HEK293 (cell line): Measurements from ENCODE around the gene CCDC178.

Source experiments
- CTCF ChIA-PET: fragments of 350-600 bp; formaldehyde crosslinking; extraction: SDS; loops from one replicate; lab custom pipeline; 2021; ENCODE audit warnings: antibody characterized with exemption; lab: Yijun Ruan, JAX
- POLR2A ChIA-PET: fragments of 300-600 bp; formaldehyde crosslinking; extraction: SDS; loops from one replicate; lab custom pipeline; 2020; ENCODE audit warnings: antibody characterized with exemption, inconsistent platforms; lab: Yijun Ruan, JAX
- H3K27ac ChIP-seq: fragments of 200-500 bp; sonication (Bioruptor generic); 2 replicates; pipeline ENCODE4 v1.5.1; 2014; ENCODE audit warnings: low read depth, low read length, control low read depth, inconsistent platforms; ENCODE audit errors: extremely low read depth
- H3K36me3 ChIP-seq, 2 experiments: fragments of 200-500 bp in 1 of 2; sonication (Bioruptor generic) in 1 of 2; 1 replicate in 1 of 2; 2 replicates in 1 of 2; pipeline ENCODE4 v1.5.1; 2014 to 2017; ENCODE audit warnings: inconsistent platforms in 2 of 2, low read length in 2 of 2; ENCODE audit not compliant: control insufficient read depth in 2 of 2, insufficient read depth in 1 of 2
- H3K4me1 ChIP-seq: fragments of 200-500 bp; sonication (Bioruptor generic); 2 replicates; pipeline ENCODE4 v1.5.1; 2014; ENCODE audit warnings: mild to moderate bottlenecking, low read length, inconsistent platforms; ENCODE audit not compliant: control insufficient read depth, insufficient read depth
- H3K4me3 ChIP-seq: 2 replicates; pipeline ENCODE4 v1.5.1; 2011; ENCODE audit warnings: low read depth, mild to moderate bottlenecking, control low read depth, low read length, moderate library complexity
- H3K9me3 ChIP-seq: fragments of 200-500 bp; sonication (Bioruptor generic); 2 replicates; pipeline ENCODE4 v1.5.1; 2014; ENCODE audit warnings: low read depth, low read length, inconsistent platforms; ENCODE audit not compliant: control insufficient read depth, insufficient read depth
- EGR2 ChIP-seq: fragments of 450-650 bp; formaldehyde crosslinking; IDR thresholded peaks from 2 replicates; pipeline ENCODE4 v1.5.1; 2016; ENCODE audit warnings: low read depth, missing biosample characterization, missing genetic modification characterization
- FEZF1 ChIP-seq: fragments of 450-650 bp; formaldehyde crosslinking; IDR thresholded peaks from 2 replicates; pipeline ENCODE4 v1.5.1; 2016; ENCODE audit warnings: missing biosample characterization, missing genetic modification characterization
- GFI1B ChIP-seq: fragments of 450-650 bp; formaldehyde crosslinking; IDR thresholded peaks from 2 replicates; pipeline ENCODE4 v1.5.1; 2016; ENCODE audit warnings: missing biosample characterization, missing genetic modification characterization
- GLIS1 ChIP-seq: fragments of 450-650 bp; formaldehyde crosslinking; IDR thresholded peaks from 2 replicates; pipeline ENCODE4 v1.5.1; 2016; ENCODE audit warnings: missing biosample characterization, missing genetic modification characterization
- KLF1 ChIP-seq: fragments of 450-650 bp; formaldehyde crosslinking; IDR thresholded peaks from 2 replicates; pipeline ENCODE4 v1.5.1; 2016; ENCODE audit warnings: missing biosample characterization, missing genetic modification characterization
- MZF1 ChIP-seq: fragments of 450-650 bp; formaldehyde crosslinking; IDR thresholded peaks from 2 replicates; pipeline ENCODE4 v1.5.1; 2017; ENCODE audit warnings: missing biosample characterization, missing genetic modification characterization, borderline replicate concordance
- OSR2 ChIP-seq: fragments of 450-650 bp; formaldehyde crosslinking; IDR thresholded peaks from 2 replicates; pipeline ENCODE4 v1.5.1; 2016; ENCODE audit warnings: missing biosample characterization, missing genetic modification characterization
- SALL2 ChIP-seq: fragments of 450-650 bp; formaldehyde crosslinking; IDR thresholded peaks from 2 replicates; pipeline ENCODE4 v1.5.0; 2017; ENCODE audit warnings: missing biosample characterization, mild to moderate bottlenecking, missing genetic modification characterization, borderline replicate concordance
- TRIM28 ChIP-seq: IDR thresholded peaks from 2 replicates; pipeline ENCODE4 v1.6.1; 2011; ENCODE audit warnings: low read length, control low read depth, borderline replicate concordance
- YY2 ChIP-seq: fragments of 450-650 bp; formaldehyde crosslinking; IDR thresholded peaks from 2 replicates; pipeline ENCODE4 v1.5.1; 2016; ENCODE audit warnings: missing biosample characterization, missing genetic modification characterization
- ZBTB8A ChIP-seq: fragments of 450-650 bp; formaldehyde crosslinking; IDR thresholded peaks from 2 replicates; pipeline ENCODE4 v1.5.1; 2016; ENCODE audit warnings: missing biosample characterization, missing genetic modification characterization
- ZFHX2 ChIP-seq: fragments of 450-650 bp; formaldehyde crosslinking; conservative IDR thresholded peaks from 2 replicates; pipeline ENCODE4 v1.5.1; 2016; ENCODE audit warnings: missing biosample characterization, missing genetic modification characterization
- ZNF10 ChIP-seq: fragments of 450-650 bp; formaldehyde crosslinking; IDR thresholded peaks from 2 replicates; pipeline ENCODE4 v1.5.1; 2017; ENCODE audit warnings: missing biosample characterization, missing genetic modification characterization
- ZNF239 ChIP-seq: fragments of 450-650 bp; formaldehyde crosslinking; IDR thresholded peaks from 2 replicates; pipeline ENCODE4 v1.5.1; 2016; ENCODE audit warnings: missing biosample characterization, missing genetic modification characterization
- ZNF311 ChIP-seq: fragments of 450-650 bp; formaldehyde crosslinking; IDR thresholded peaks from 2 replicates; pipeline ENCODE4 v1.5.1; 2017; ENCODE audit warnings: missing biosample characterization, missing genetic modification characterization, borderline replicate concordance
- ZNF335 ChIP-seq: fragments of 450-650 bp; formaldehyde crosslinking; conservative IDR thresholded peaks from 2 replicates; pipeline ENCODE4 v1.5.1; 2016; ENCODE audit warnings: missing biosample characterization, missing genetic modification characterization
- ZNF37A ChIP-seq: fragments of 450-650 bp; IDR thresholded peaks from 2 replicates; pipeline ENCODE4 v1.5.1; 2018; ENCODE audit warnings: missing biosample characterization, missing genetic modification characterization
- ZNF433 ChIP-seq: fragments of 450-650 bp; formaldehyde crosslinking; IDR thresholded peaks from 2 replicates; pipeline ENCODE4 v1.5.1; 2016; ENCODE audit warnings: missing biosample characterization, missing genetic modification characterization, low read depth
- ZNF514 ChIP-seq: fragments of 450-650 bp; formaldehyde crosslinking; IDR thresholded peaks from 2 replicates; pipeline ENCODE4 v1.5.1; 2016; ENCODE audit warnings: missing biosample characterization, missing genetic modification characterization
- ZNF529 ChIP-seq: fragments of 450-650 bp; formaldehyde crosslinking; IDR thresholded peaks from 2 replicates; pipeline ENCODE4 v1.5.1; 2017; ENCODE audit warnings: missing genetic modification characterization, missing biosample characterization; ENCODE audit not compliant: insufficient replicate concordance
- ZNF621 ChIP-seq: fragments of 450-650 bp; formaldehyde crosslinking; IDR thresholded peaks from 2 replicates; pipeline ENCODE4 v1.5.1; 2017; ENCODE audit warnings: missing biosample characterization, missing genetic modification characterization
- ZNF623 ChIP-seq: fragments of 450-650 bp; formaldehyde crosslinking; IDR thresholded peaks from 2 replicates; pipeline ENCODE4 v1.5.1; 2016; ENCODE audit warnings: missing biosample characterization, missing genetic modification characterization
- ZNF626 ChIP-seq: fragments of 450-650 bp; sonication (Bioruptor Pico); formaldehyde crosslinking; IDR thresholded peaks from 2 replicates; pipeline ENCODE4 v1.5.1; 2018; ENCODE audit warnings: missing biosample characterization, missing genetic modification characterization, inconsistent platforms
- ZNF792 ChIP-seq: fragments of 450-650 bp; formaldehyde crosslinking; IDR thresholded peaks from 2 replicates; pipeline ENCODE4 v1.5.1; 2016; ENCODE audit warnings: missing biosample characterization, missing genetic modification characterization
- ZNF837 ChIP-seq: fragments of 450-650 bp; formaldehyde crosslinking; IDR thresholded peaks from 2 replicates; pipeline ENCODE4 v1.5.1; 2016; ENCODE audit warnings: missing biosample characterization, missing genetic modification characterization
- ZXDB ChIP-seq: fragments of 450-650 bp; formaldehyde crosslinking; IDR thresholded peaks from 2 replicates; pipeline ENCODE4 v1.5.1; 2016; ENCODE audit warnings: missing biosample characterization, missing genetic modification characterization
- TF ChIP-seq, protein P1 (sequence below): fragments of 450-650 bp; formaldehyde crosslinking; IDR thresholded peaks from 2 replicates; pipeline ENCODE4 v1.5.1; 2016; ENCODE audit warnings: missing biosample characterization, missing genetic modification characterization
- TF ChIP-seq, protein P2 (sequence below): sonication (generic); formaldehyde crosslinking; IDR thresholded peaks from 2 replicates; pipeline ENCODE4 v1.8.1; 2022; ENCODE audit warnings: mild to moderate bottlenecking, moderate library complexity, missing genetic modification reagents
- TF ChIP-seq, protein P3 (sequence below): IDR thresholded peaks from 2 replicates; pipeline ENCODE4 v1.6.1; 2011; ENCODE audit warnings: mild to moderate bottlenecking, low read depth, low read length, borderline replicate concordance
- TF ChIP-seq, protein P4 (sequence below): fragments of 450-650 bp; formaldehyde crosslinking; IDR thresholded peaks from 2 replicates; pipeline ENCODE4 v1.5.1; 2016; ENCODE audit warnings: missing biosample characterization, missing genetic modification characterization

CCDC178 gene

DNA sequence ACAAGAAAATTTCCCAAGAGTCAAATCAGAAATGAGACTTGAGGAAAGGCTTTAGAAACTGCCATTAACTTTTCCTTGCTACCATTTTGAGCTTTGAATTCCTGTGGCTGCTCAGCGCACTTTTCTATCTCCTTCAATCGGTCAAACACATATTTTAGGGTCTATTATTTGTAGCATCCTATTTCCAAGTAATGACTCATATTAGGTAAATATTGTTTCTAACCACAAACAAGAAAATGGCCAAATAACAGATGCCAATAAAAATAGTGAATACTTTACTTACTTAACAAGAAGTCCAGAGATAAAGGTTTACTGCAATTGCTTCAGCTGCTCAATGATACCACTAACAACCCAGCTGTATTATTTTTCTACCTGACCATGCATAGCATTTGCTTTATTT, 29.7 kb upstream of the CCDC178 start:
- no peaks in the 10 kb centered on the region for H3K36me3 ChIP-seq
- H3K4me3 ChIP-seq = no peak overlapping the region
- CTCF ChIA-PET = interaction anchor here (0.7 to 1.0 kb wide), 2 partner anchors 20 to 263 kb away, joined by 3 to 4 read pairs; no protein-coding TSS in a partner anchor
- POLR2A ChIA-PET = no interaction called here
- H3K4me1 ChIP-seq = peaks cover 3% of the 10 kb centered on the region; the same call in 1 of the 2 replicates
- H3K9me3 ChIP-seq = no peaks in the 10 kb centered on the region
- no peak for TF ChIP-seq ZNF311 (tag by site-specific recombination)
- no peak for TF ChIP-seq ZXDB (tag by site-specific recombination)
- TF ChIP-seq MZF1 = no peak
- no peak for TF ChIP-seq ZNF239
- no peak for TF ChIP-seq ZNF623 (tag by site-specific recombination)
- TF ChIP-seq YY2 (tag by site-specific recombination) = peak; percentile 32; the same call in 1 of the 2 replicates
- TF ChIP-seq ZNF335 (tag by site-specific recombination) = no peak
- TF ChIP-seq, protein P1, sequence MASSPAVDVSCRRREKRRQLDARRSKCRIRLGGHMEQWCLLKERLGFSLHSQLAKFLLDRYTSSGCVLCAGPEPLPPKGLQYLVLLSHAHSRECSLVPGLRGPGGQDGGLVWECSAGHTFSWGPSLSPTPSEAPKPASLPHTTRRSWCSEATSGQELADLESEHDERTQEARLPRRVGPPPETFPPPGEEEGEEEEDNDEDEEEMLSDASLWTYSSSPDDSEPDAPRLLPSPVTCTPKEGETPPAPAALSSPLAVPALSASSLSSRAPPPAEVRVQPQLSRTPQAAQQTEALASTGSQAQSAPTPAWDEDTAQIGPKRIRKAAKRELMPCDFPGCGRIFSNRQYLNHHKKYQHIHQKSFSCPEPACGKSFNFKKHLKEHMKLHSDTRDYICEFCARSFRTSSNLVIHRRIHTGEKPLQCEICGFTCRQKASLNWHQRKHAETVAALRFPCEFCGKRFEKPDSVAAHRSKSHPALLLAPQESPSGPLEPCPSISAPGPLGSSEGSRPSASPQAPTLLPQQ (tag by site-specific recombination) = no peak
- no peak for TF ChIP-seq ZNF433 (tag by site-specific recombination)
- TF ChIP-seq FEZF1 (tag by site-specific recombination) = peak; percentile 14; the same call in 1 of the 2 replicates
- TF ChIP-seq, protein P2, sequence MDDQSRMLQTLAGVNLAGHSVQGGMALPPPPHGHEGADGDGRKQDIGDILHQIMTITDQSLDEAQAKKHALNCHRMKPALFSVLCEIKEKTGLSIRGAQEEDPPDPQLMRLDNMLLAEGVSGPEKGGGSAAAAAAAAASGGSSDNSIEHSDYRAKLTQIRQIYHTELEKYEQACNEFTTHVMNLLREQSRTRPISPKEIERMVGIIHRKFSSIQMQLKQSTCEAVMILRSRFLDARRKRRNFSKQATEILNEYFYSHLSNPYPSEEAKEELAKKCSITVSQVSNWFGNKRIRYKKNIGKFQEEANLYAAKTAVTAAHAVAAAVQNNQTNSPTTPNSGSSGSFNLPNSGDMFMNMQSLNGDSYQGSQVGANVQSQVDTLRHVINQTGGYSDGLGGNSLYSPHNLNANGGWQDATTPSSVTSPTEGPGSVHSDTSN = no peak
- no peak overlapping the region for H3K27ac ChIP-seq

DNA sequence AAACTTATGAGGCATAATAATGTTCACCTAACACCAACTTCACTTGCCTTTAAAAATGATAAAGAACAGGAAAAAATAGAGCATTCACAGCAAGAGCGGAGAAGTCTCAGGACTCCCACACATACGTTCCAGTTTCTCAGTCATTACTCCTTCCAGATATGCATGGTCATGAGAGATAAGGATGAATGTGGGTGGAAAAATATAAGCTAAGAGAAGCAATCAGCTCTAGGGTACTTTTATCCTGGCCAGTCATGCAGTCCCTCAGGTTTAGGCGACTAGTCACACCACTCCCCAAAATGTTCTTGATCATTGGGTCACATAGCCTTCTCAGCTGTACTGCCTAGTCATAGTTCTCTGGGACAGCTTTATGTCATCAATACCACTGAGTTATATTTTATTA, 29.2 kb upstream of the CCDC178 start:
- Histone ChIP-seq H3K4me1 (peaks cover 3% of the 10 kb centered on the region; the same call in 1 of the 2 replicates), H3K9me3 (no peaks in the 10 kb centered on the region), H3K4me3 (no peak overlapping the region), H3K36me3 (no peaks in the 10 kb centered on the region)
- ChIA-PET POLR2A (no interaction called here), CTCF (interaction anchor here (1.0 kb wide), 1 partner anchor 20 kb away, joined by 4 read pairs; no protein-coding TSS in a partner anchor)
- TF ChIP-seq GFI1B (no peak), TRIM28 (peak; percentile 72; the same call in 1 of the 2 replicates), EGR2 (tag by site-specific recombination) (0 out of 2 replicates have a peak, but pooled peaks have one; percentile 13), ZFHX2 (tag by site-specific recombination) (peak; percentile 34)
- TF ChIP-seq, all 188 proteins: peak for 3
- no peak overlapping the region for H3K27ac ChIP-seq

DNA sequence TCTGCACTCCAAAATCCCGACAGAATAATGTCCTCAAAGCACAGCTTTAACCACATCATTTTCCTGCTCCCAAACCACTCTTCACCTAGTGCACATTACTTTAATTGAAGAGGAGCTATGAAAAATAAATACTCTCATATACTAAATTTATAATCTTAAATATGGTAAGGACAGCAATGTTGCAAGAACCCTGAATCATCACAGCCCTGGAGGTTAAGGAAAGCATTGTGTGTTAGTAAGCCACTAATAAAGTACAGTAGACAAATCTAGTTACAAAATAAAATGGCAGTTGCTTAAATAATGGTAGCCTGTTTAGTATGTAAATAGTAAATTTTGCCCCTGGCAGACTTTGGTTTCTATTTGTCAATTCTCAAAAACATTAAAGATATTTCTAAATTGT, 27.0 kb upstream of the CCDC178 start:
- CTCF ChIA-PET = interaction anchor here (0.9 kb wide), 1 partner anchor 57 kb away, joined by 3 read pairs; no protein-coding TSS in a partner anchor

More for the DNA sequence above, 27.0 kb upstream of the CCDC178 start:
- no peak overlapping the region for H3K4me3 ChIP-seq
- H3K36me3 ChIP-seq = no peaks in the 10 kb centered on the region
- no peaks in the 10 kb centered on the region for H3K9me3 ChIP-seq
- TF ChIP-seq OSR2 (tag by site-specific recombination) (no peak), ZNF10 (tag by site-specific recombination) (no peak), ZNF529 (tag by site-specific recombination) (no peak), GLIS1 (tag by site-specific recombination) (no peak), ZNF621 (tag by site-specific recombination) (no peak), ZNF792 (tag by site-specific recombination) (no peak), KLF1 (tag by site-specific recombination) (no peak), ZNF626 (tag by site-specific recombination) (no peak), ZBTB8A (tag by site-specific recombination) (no peak), SALL2 (tag by site-specific recombination) (no peak), ZNF37A (no peak), ZNF837 (no peak), ZNF514 (tag by site-specific recombination) (no peak)
- TF ChIP-seq, protein P3, sequence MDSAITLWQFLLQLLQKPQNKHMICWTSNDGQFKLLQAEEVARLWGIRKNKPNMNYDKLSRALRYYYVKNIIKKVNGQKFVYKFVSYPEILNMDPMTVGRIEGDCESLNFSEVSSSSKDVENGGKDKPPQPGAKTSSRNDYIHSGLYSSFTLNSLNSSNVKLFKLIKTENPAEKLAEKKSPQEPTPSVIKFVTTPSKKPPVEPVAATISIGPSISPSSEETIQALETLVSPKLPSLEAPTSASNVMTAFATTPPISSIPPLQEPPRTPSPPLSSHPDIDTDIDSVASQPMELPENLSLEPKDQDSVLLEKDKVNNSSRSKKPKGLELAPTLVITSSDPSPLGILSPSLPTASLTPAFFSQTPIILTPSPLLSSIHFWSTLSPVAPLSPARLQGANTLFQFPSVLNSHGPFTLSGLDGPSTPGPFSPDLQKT = no peak
- TF ChIP-seq, protein P4, sequence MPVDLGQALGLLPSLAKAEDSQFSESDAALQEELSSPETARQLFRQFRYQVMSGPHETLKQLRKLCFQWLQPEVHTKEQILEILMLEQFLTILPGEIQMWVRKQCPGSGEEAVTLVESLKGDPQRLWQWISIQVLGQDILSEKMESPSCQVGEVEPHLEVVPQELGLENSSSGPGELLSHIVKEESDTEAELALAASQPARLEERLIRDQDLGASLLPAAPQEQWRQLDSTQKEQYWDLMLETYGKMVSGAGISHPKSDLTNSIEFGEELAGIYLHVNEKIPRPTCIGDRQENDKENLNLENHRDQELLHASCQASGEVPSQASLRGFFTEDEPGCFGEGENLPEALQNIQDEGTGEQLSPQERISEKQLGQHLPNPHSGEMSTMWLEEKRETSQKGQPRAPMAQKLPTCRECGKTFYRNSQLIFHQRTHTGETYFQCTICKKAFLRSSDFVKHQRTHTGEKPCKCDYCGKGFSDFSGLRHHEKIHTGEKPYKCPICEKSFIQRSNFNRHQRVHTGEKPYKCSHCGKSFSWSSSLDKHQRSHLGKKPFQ (tag by site-specific recombination) = no peak
- H3K27ac ChIP-seq = no peak overlapping the region
- POLR2A ChIA-PET = no interaction called here
- H3K4me1 ChIP-seq = peaks cover 2% of the 10 kb centered on the region; the same call in 1 of the 2 replicates
